HG03521 (cell line): ENCODE measurements around the gene CPSF4.
"Not testable (repeated sequence)": the region's sequence is repeated elsewhere in the genome, so short reads cannot be mapped to it uniquely, and the experiment has no call there.

Experiments used
- ATAC-seq: cut with Tn5 transposase; IDR thresholded peaks from one replicate; pipeline ENCODE4 v1.9.1; 2021; ENCODE audit warnings: mild to moderate bottlenecking, moderate library complexity; ENCODE audit not compliant: unreplicated experiment

The CPSF4 gene

GRCh38 chr7:99407872-99408378, 30.8 kb upstream of the CPSF4 start:
- ATAC-seq = no peak

DNA sequence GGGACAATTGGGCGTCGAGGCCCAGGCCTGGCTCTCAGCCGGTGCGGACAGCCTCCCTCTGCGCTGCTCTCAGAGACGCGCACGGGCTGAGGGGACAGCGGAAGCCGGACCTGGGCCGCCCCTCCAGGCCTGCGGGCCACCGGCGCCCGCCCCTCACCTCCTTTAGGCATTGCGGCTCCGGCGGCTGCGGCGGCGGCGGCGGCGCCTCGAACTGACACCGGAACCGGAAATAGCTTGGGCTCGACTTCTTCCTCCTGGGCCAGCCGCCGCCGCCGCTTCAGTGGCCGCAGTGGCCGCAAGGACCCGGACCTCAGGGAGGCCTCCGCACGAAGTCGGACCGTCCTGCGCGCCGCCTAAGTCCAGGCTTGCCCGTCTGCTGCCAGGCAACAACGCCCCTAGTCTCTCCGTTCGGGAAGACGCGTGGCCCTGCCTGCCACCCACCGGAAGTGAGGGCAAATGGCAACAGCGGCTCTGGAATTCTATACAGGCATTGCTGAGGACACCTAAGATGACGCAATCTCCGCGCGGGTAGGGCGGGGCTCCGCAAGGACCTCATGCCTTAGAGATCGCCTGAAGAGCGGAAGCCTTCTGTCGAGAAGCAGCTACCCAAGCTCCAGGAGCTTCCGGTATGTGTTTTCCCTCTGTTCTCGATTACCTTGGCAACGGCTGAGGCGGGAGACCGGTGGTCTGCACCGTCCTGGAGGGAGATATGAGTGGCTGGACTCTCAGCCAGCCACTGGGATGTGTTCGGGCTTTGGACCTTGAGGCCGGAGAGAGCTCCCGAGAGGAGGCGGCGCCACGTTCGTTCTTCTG, 30.2 kb upstream of the CPSF4 start, which contains the start of the genes BUD31 and PDAP1:
Gene BUD31, plus strand, starts transcription at position 591 of the 813 bp plus-strand sequence. CDS start 2,124 bp downstream, outside the sequence.
Gene PDAP1, minus strand, starts transcription at position 219 of the 813 bp plus-strand sequence. Its CDS starts 49 bp downstream, at position 170.
- peak; percentile 76 for ATAC-seq

DNA sequence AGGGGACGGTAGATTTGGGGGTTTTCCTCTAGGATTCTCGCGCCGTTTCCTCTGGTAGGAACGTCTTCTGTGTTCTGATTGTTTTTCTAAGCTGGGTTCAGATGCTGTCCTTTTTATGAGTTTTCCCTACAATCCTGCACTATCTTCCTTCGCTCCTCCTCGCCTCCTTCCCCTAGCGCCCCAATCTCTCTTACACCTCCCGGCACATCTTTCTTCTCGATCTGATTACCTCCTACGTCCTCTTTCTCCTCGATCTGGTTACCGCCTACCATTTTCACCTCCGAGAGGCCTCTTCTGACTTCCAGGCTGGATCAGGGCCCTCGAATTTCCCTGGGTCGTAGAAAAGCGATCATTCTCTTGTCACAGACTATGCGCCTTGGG, 29.6 kb upstream of the CPSF4 start:
- no peak for ATAC-seq

DNA sequence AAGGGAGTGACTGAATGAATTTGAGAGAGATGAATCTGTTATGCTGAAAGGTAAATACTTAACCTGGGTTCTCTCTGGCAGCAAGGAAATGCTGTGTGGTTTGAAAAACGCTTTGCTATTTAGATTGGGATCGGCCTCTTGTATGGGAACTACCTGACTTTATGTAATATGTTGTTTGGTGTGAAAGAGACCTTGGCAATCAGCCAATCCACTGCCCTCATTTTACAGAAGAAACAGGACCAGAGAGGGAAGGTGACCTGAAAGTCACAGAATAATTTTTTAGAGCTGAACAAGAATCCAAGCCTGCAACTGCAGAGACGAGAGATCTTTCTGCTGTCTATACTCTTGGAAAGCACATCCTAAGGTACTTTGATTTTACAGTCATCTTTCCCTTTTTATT, 28.9 kb upstream of the CPSF4 start:
- no peak for ATAC-seq

- no peak for ATAC-seq
Observed at GRCh38 chr7:99410635-99411034, 28.1 kb upstream of the CPSF4 start.

DNA sequence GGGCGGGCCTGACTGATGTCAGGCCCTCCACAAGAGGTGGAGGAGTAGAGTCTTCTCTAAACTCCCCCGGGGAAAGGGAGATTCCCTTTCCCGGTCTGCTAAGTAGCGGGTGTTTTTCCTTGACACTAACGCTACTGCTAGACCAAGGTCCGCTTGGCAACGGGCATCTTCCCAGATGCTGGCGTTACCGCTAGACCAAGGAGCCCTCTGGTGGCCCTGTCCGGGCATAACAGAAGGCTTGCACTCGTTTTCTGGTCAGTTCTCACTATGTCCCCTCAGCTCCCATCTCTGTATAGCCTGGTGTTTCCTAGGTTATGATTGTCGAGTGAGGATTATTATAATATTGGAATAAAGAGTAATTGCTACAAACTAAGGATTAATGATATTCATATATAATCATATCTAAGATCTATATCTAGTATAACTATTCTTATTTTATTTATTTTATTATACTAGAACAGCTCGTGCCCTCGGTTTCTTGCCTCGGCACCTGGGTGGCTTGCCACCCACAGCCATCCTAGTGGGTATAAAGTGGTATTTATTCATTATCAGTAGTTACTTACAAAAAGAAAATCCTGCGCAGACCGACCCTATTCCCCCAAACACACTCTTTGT, 23.1 kb upstream of the CPSF4 start:
- ATAC-seq = not testable (repeated sequence)

- ATAC-seq = no peak
Observed at GRCh38 chr7:99418260-99418659, 20.5 kb upstream of the CPSF4 start.

- ATAC-seq = no peak
Observed at GRCh38 chr7:99419323-99420021, 19.3 kb upstream of the CPSF4 start.

GRCh38 chr7:99420213-99420612, 18.5 kb upstream of the CPSF4 start:
- ATAC-seq = no peak

DNA sequence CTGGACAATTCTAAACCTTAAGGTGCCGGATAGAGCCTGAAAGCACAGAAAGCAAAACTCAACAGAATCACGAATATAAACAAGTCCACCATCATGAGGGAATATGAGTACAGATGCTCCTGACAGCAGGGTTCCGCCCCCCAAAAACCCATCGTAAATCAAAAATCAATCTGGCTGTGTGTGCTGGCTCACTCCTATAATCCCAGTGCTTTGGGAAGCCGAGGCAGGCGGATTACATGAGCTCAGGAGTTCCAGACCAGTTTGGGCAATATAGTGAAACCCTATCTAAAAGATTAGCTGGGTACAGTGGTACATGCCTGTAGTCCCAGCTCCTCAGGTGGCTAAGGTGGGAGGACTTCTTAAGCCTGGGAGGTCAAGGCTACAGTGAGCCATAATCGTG, 17.8 kb upstream of the CPSF4 start:
- ATAC-seq = no peak

DNA sequence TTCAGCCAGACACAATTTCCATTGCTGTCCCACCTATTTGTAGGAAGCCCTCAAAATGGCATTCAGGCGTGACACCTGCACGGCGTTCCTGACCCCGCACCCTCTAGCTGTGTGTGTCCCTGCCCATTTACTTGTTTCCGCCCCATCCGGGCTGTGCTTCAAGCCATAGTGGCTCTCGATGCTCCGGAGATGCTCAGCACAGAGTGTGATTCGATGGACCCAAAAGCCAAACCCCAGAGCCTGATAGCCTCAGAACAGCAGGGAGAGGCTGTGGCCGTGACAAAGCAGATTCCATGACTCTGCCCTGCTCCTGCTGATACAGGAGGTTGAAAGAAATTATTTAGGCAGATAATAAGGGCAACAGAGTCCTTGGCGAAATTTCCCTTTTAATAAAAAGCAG, 16.6 kb upstream of the CPSF4 start:
- no peak for ATAC-seq

GRCh38 chr7:99422625-99423024, 16.1 kb upstream of the CPSF4 start:
- ATAC-seq = no peak

GRCh38 chr7:99424932-99425730, 13.6 kb upstream of the CPSF4 start:
- ATAC-seq = no peak

DNA sequence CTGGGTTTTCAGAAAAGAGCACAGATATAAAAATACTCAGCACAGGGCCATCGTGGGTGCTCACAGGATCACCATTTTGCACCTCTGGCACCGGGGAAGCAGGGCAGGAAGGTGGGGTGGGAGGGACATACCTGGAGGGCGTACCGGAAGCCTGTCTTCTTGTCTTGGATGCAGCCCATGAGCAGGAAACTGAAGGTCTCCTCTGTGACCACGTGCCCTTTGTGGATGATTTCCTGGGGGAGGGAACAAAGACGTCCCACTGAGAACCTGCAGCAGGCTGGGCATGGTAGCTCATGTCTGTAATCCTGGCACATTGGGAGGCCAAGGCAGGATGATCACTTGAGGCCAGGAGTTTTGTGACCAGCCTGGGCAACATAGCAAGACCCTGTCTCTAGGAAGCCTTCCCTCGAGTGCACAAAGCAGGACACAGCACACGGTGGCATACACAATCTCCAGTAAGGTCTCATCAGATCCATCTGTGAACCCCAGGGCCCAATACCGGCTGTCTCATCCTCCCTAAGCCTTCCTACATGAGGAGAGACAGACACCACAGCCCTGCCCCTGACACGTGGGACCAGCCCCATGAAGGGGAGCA, 9.7 kb upstream of the CPSF4 start:
- ATAC-seq = no peak

DNA sequence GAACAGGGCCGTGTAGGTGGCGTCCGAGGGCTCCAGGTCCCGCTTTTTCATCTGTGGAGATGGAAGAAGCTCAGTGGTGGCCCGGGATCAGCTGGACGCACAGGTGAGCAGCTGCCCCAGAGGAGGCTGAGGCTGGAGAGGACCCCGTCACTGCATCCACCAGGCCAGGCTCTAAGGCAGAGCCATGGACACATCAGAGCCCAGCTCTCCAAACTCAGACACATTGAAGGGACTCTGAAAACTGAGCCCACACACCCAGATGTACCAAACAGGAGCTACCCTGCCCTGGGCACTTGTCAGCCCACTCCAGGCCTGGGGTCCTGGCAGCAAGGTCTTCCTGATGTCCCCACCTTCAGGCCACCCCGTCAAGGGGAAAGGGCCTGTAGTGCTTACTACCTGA, 9.0 kb upstream of the CPSF4 start:
- no peak for ATAC-seq

GRCh38 chr7:99431756-99432540, 6.8 kb upstream of the CPSF4 start:
- ATAC-seq = not testable (repeated sequence)

GRCh38 chr7:99433158-99433557, 5.6 kb upstream of the CPSF4 start:
- ATAC-seq = no peak

DNA sequence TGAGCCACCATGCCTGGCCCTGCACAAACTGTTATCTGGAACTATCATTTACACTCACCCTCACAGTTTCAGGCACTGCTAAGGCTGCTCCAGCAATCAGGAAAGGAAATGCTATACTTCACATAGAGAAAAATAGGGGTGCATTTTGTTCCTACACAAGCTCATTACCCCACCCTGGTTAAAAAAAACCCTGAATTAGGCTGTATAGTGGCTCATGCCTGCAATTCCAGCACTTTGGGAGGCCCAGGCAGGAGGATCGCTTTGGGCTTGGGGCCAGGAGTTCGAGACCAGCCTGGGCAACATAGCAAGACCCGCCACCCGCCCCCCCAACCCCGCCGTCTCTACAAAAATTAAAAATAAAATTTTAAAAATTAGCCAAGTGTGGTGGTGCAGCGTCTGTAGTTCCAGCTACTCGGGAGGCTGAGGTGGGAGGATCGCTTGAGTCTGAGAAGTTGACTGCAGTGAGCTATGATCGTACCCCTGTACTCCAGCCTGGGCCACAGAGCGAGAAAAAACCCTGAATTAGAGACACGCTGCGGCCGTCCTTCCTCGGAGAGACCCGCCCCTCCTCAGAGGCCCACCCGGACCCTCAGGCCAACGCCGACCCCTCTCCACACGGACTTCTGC, 684 bp upstream of the CPSF4 start:
- no peak for ATAC-seq

DNA sequence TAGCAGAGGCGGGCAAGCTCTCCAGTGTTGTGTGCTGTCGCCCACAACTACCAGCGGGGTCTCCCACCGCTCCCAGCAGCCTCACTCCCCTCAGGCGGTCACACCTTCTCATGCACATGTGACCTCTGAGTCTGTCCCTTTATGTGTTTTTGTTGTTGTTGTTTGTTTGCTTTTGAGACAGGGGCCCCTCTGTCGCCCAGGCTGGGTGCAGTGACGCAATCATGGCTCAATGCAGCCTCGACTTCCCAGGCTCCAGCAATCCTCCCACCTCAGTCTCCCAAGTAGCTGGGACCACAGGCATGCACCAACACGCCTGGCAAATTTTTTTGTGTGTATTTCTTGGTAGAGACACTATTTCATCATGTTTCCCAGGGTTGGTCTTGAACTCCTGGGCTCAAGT, 1.5 kb downstream of the CPSF4 start:
- ATAC-seq = no peak
